ENCODE data around the gene SMC4. TPM values are rescaled to one million over a fixed set of nuclear protein-coding genes. Genes with fewer than 3 reads are reported as not detected.
A peak's percentile ranks its signal among the peaks of the same experiment; 100 is the strongest.
"Not testable (repeated sequence)": the region's sequence is repeated elsewhere in the genome, so short reads cannot be mapped to it uniquely, and the experiment has no call there.

SMC4 gene
- total RNA-seq, 2 experiments from 2014 or later = 149 to 154 TPM

DNA sequence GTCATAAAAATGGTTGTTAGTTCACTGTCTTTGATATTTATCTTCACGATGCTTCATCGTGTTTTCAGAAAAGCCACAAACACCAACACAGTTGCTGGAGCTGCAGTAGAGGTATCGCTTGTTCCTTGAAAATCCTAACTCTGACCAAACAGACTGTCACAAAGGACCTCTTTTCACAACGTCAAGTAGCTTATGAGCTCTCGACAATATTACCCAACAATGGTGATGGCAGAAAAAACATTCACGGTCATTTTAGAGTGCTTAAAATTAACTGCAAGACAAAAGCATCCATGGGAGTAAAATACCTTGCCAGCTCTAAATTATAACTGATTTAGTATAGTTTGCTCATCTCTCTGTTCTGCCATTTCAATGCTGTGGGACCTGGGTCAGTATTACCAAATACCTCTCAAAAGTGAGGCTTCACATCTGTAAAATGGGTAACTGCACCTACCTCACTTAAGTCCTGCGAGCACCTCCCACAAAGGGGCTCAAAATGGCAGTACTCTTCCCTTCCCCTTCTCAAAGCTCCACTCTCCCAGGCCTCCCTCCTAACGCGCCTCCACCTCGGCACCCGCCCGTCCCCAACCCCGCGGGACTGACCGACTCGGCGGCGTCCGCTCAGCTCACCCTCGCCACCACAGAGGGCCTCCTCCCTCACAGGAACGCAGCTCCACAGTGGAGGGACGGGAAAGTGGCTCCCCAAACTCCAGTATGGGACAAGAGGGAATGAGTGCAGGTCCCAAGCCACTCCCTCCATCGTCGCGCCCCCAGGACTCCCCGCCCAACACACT lies 49.6 kb downstream of the SMC4 start:
- ChIA-PET POLR2A (interaction anchor here (1.0 to 3.4 kb wide), 16 partner anchors 10 to 306 kb away, joined by 3 to 28 read pairs (median 6); partner anchors contain the start of genes IFT80 and SMC4), CTCF (interaction anchor here (0.9 to 1.8 kb wide), 4 partner anchors 10 to 56 kb away, joined by 3 to 9 read pairs (median 3); no protein-coding TSS in a partner anchor)
- H3K27me3 Mint-ChIP-seq = no peaks in the 10 kb centered on the region
- intact Hi-C loops (cut with micrococcal nuclease) = loop anchor here (5.0 kb wide), 2 partner anchors 38 to 308 kb away; partner anchors contain the start of gene PPM1L
- peaks cover 24% of the 10 kb centered on the region for H3K4me1 Mint-ChIP-seq (ENCODE audit: low read depth)
- TF ChIP-seq CTCF (IDR thresholded peaks at IDR 0.05) = no peak
- peaks cover 2% of the 10 kb centered on the region for H3K9me3 Mint-ChIP-seq
- peaks cover 27% of the 10 kb centered on the region for H3K36me3 Mint-ChIP-seq (ENCODE audit: low read depth)
- H3K27ac Mint-ChIP-seq = peak overlapping the region; percentile 96
- peak; percentile 55 for DNase-seq
- peak overlapping the region; percentile 97 for H3K4me3 Mint-ChIP-seq
- ATAC-seq = peak; percentile 42

DNA sequence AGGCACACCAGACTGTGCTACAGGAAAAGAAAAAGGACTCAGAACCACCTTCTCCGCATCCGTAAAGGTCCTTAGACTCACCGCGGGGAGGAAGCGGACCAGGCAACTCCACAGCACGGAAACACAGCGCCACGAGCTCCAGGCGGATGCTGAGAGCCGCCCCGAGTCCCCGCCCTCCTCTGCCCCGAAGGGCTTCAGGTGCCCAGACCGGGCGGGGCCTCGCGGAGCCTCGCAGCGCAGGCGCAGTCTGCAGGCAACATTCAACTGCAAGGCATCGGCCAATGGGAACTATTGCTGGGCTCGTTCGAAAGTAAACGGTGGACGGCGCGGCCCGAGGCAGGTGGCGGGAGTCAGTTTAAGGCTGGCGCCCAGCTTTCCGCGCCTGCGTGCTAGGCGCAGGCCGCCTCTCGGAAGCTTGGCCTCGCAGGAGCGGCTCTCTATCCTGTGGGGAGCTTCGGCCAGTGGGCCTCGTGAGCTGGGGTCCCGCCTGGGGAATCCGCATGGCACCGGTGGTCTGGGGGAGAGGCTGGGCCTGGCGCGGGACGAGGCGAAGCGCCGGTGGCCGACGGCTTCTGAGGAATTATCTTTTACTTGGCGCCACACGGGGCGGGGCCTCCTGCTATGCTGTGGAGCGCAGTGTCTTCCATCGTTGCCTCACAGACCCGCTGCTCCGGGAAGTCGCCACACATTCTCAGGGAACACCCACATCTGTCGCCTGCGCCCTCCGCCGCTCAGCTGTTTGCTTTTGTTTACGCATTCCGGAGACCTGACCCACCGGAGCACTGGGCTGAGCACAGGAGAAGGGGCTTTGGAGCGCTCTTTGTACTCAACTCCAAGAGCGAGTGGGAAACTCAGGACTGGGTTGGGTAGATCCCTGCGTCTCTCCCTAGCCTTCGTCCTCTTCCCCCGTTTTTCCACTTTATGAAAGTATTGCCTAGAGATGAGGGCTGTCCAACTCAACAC lies 50.5 kb downstream of the SMC4 start, which contains the start of gene TRIM59:
Gene TRIM59 (minus strand): TSS at position 151 of the 963 bp plus-strand sequence. CDS start 10,603 bp downstream, outside the sequence.
- POLR2A ChIA-PET = interaction anchor here (1.2 to 3.4 kb wide), 14 partner anchors 9 to 306 kb away, joined by 3 to 28 read pairs (median 6); partner anchors contain the start of genes IFT80 and SMC4
- H3K4me1 Mint-ChIP-seq (ENCODE audit: low read depth) = peaks cover 19% of the 10 kb centered on the region

DNA sequence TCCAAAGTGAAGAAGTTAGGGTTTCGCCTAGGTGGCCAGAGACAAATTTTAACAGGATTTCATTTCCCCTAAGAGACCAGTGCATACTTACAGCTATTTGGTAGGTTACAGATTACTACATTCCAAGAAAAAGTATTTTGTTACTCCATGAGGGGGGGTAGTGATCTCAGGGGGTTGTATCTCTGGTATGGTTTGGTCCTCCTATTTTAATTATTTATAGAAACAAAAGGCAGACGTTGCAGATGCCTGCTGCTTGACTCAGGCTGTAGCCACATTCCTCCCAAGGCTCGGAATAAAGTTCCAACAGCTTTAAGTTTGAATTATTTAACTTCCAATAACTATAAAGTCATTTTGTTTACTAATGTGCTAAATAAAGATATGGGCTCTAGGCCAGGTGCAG lies 51.4 kb downstream of the SMC4 start:
- peak overlapping the region; percentile 96 for H3K27ac Mint-ChIP-seq

More for the DNA sequence above, 50.5 kb downstream of the SMC4 start, which contains the start of gene TRIM59:
- TF ChIP-seq CTCF (IDR thresholded peaks at IDR 0.05) = no peak
- intact Hi-C loops (cut with micrococcal nuclease) = loop anchor here (5.0 kb wide), 2 partner anchors 37 to 307 kb away; partner anchors contain the start of gene PPM1L
- Mint-ChIP-seq H3K27me3 (no peaks in the 10 kb centered on the region), H3K9me3 (peaks cover 2% of the 10 kb centered on the region), H3K27ac (peak within 1 kb of the TSS; percentile 96), H3K36me3 (ENCODE audit: low read depth) (peaks cover 21% of the 10 kb centered on the region), H3K4me3 (peak within 1 kb of the TSS; percentile 97)
- CTCF ChIA-PET = interaction anchor here (0.9 to 1.8 kb wide), 5 partner anchors 9 to 56 kb away, joined by 3 to 9 read pairs (median 3); no protein-coding TSS in a partner anchor
- ATAC-seq = peak; percentile 96
- DNase-seq = peak; percentile 99

DNA sequence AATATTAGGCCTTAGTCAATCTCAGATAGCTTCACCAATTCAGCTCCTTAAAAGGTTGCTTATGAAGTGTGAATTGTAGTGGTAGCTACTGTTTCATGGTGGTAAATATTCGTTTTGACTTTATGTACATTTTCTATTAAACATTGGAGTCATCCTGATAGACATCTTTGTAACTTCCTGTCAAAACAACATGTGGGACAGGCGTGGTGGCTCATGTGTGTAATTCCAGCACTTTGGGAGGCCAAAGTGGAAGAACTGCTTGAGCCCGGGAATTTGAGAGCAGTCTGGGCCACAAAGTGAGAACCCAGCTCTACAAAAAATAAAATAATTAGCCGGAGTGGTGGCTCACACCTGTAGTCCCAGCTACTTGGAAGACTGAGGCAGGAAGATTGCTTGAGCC lies 52.2 kb downstream of the SMC4 start:
- TF ChIP-seq CTCF (IDR thresholded peaks at IDR 0.05) = no peak
- H3K27me3 Mint-ChIP-seq = no peaks in the 10 kb centered on the region
- H3K9me3 Mint-ChIP-seq = no peaks in the 10 kb centered on the region
- ATAC-seq (no peak), DNase-seq (no peak)
- H3K36me3 Mint-ChIP-seq (ENCODE audit: low read depth) = peaks cover 9% of the 10 kb centered on the region
- H3K4me1 Mint-ChIP-seq (ENCODE audit: low read depth) = peaks cover 11% of the 10 kb centered on the region
- CTCF ChIA-PET = interaction anchor here (1.1 to 1.5 kb wide), 2 partner anchors 30 to 42 kb away, joined by 3 read pairs; no protein-coding TSS in a partner anchor
- intact Hi-C loops (cut with micrococcal nuclease) = no loop called here
- POLR2A ChIA-PET = interaction anchor here (0.6 to 3.4 kb wide), 2 partner anchors 14 to 61 kb away, joined by 3 to 10 read pairs; no protein-coding TSS in a partner anchor
- H3K4me3 Mint-ChIP-seq = no peak overlapping the region
- H3K27ac Mint-ChIP-seq = no peak overlapping the region

More for the DNA sequence above, 51.4 kb downstream of the SMC4 start:
- no peak for ATAC-seq
- Mint-ChIP-seq H3K4me1 (ENCODE audit: low read depth) (peaks cover 16% of the 10 kb centered on the region), H3K27me3 (no peaks in the 10 kb centered on the region), H3K36me3 (ENCODE audit: low read depth) (peaks cover 15% of the 10 kb centered on the region), H3K4me3 (peak overlapping the region; percentile 97), H3K9me3 (peaks cover 2% of the 10 kb centered on the region)
- no peak for TF ChIP-seq CTCF (IDR thresholded peaks at IDR 0.05)
- intact Hi-C loops (cut with micrococcal nuclease) = no loop called here
- DNase-seq = no peak
- CTCF ChIA-PET = interaction anchor here (1.2 to 1.5 kb wide), 2 partner anchors 8 to 42 kb away, joined by 3 read pairs; no protein-coding TSS in a partner anchor
- POLR2A ChIA-PET = interaction anchor here (0.9 to 3.4 kb wide), 5 partner anchors 8 to 51 kb away, joined by 3 to 28 read pairs (median 7); partner anchors contain the start of genes IFT80 and SMC4

GRCh38 chr3:160452251-160452650 lies 52.8 kb downstream of the SMC4 start:
- H3K9me3 Mint-ChIP-seq; H3K4me1 Mint-ChIP-seq (ENCODE audit: low read depth); ATAC-seq; intact Hi-C loops (cut with micrococcal nuclease); H3K27ac Mint-ChIP-seq; H3K27me3 Mint-ChIP-seq; H3K4me3 Mint-ChIP-seq; H3K36me3 Mint-ChIP-seq (ENCODE audit: low read depth); POLR2A ChIA-PET; DNase-seq: not testable (repeated sequence)
- CTCF ChIA-PET = interaction anchor here (1.1 to 1.5 kb wide), 2 partner anchors 30 to 420 kb away, joined by 3 read pairs; no protein-coding TSS in a partner anchor
